ENCODE data around the gene MCU. TPM values are rescaled to one million over a fixed set of nuclear protein-coding genes. Genes with fewer than 3 reads are reported as not detected.

Gene MCU
- total and polyA plus RNA-seq, 2 of the 8 experiments (the other 6 are each of a cell fraction or from before 2014, with no cell fraction given): 51.6 to 62.2 TPM

DNA sequence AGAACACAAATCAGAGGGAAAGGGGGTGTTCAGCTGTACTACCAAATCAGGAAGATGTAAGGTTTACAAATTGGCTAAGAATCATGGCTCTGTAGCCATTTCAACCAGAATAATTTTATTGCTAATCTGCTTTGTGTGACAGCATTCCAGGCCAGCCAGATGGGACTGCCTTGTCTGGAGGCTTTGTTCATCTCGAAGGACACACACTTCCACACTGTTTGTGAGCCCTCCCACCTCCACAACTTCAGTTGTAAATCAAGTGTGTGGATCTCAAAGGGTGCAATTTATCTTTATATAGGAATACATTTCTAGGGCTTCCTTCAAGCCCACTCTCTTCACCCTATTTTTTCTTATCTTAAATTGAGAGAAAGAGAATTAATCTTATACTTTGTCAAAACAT lies 194.7 kb downstream of the MCU start (continued):
- TF ChIP-seq, protein P1, sequence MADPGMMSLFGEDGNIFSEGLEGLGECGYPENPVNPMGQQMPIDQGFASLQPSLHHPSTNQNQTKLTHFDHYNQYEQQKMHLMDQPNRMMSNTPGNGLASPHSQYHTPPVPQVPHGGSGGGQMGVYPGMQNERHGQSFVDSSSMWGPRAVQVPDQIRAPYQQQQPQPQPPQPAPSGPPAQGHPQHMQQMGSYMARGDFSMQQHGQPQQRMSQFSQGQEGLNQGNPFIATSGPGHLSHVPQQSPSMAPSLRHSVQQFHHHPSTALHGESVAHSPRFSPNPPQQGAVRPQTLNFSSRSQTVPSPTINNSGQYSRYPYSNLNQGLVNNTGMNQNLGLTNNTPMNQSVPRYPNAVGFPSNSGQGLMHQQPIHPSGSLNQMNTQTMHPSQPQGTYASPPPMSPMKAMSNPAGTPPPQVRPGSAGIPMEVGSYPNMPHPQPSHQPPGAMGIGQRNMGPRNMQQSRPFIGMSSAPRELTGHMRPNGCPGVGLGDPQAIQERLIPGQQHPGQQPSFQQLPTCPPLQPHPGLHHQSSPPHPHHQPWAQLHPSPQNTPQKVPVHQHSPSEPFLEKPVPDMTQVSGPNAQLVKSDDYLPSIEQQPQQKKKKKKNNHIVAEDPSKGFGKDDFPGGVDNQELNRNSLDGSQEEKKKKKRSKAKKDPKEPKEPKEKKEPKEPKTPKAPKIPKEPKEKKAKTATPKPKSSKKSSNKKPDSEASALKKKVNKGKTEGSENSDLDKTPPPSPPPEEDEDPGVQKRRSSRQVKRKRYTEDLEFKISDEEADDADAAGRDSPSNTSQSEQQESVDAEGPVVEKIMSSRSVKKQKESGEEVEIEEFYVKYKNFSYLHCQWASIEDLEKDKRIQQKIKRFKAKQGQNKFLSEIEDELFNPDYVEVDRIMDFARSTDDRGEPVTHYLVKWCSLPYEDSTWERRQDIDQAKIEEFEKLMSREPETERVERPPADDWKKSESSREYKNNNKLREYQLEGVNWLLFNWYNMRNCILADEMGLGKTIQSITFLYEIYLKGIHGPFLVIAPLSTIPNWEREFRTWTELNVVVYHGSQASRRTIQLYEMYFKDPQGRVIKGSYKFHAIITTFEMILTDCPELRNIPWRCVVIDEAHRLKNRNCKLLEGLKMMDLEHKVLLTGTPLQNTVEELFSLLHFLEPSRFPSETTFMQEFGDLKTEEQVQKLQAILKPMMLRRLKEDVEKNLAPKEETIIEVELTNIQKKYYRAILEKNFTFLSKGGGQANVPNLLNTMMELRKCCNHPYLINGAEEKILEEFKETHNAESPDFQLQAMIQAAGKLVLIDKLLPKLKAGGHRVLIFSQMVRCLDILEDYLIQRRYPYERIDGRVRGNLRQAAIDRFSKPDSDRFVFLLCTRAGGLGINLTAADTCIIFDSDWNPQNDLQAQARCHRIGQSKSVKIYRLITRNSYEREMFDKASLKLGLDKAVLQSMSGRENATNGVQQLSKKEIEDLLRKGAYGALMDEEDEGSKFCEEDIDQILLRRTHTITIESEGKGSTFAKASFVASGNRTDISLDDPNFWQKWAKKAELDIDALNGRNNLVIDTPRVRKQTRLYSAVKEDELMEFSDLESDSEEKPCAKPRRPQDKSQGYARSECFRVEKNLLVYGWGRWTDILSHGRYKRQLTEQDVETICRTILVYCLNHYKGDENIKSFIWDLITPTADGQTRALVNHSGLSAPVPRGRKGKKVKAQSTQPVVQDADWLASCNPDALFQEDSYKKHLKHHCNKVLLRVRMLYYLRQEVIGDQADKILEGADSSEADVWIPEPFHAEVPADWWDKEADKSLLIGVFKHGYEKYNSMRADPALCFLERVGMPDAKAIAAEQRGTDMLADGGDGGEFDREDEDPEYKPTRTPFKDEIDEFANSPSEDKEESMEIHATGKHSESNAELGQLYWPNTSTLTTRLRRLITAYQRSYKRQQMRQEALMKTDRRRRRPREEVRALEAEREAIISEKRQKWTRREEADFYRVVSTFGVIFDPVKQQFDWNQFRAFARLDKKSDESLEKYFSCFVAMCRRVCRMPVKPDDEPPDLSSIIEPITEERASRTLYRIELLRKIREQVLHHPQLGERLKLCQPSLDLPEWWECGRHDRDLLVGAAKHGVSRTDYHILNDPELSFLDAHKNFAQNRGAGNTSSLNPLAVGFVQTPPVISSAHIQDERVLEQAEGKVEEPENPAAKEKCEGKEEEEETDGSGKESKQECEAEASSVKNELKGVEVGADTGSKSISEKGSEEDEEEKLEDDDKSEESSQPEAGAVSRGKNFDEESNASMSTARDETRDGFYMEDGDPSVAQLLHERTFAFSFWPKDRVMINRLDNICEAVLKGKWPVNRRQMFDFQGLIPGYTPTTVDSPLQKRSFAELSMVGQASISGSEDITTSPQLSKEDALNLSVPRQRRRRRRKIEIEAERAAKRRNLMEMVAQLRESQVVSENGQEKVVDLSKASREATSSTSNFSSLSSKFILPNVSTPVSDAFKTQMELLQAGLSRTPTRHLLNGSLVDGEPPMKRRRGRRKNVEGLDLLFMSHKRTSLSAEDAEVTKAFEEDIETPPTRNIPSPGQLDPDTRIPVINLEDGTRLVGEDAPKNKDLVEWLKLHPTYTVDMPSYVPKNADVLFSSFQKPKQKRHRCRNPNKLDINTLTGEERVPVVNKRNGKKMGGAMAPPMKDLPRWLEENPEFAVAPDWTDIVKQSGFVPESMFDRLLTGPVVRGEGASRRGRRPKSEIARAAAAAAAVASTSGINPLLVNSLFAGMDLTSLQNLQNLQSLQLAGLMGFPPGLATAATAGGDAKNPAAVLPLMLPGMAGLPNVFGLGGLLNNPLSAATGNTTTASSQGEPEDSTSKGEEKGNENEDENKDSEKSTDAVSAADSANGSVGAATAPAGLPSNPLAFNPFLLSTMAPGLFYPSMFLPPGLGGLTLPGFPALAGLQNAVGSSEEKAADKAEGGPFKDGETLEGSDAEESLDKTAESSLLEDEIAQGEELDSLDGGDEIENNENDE (IDR thresholded peaks at IDR 0.05; ENCODE audit: insufficient replicate concordance, low read length): no peak
- TF ChIP-seq CBX8 (IDR thresholded peaks at IDR 0.05; ENCODE audit: borderline replicate concordance, low read depth, low read length): no peak
- no peak for TF ChIP-seq GABPA (IDR thresholded peaks at IDR 0.05; ENCODE audit: borderline replicate concordance, insufficient read depth, low read length)
- no peak for TF ChIP-seq SRF (IDR thresholded peaks at IDR 0.05; ENCODE audit: low read depth, low read length)
- TF ChIP-seq CREB1 (IDR thresholded peaks at IDR 0.05): no peak
- TF ChIP-seq GTF2F1 (IDR thresholded peaks at IDR 0.05; ENCODE audit: borderline replicate concordance, low read depth, low read length): no peak
- TF ChIP-seq KDM5A (IDR thresholded peaks at IDR 0.05; ENCODE audit: low read length): no peak
